Measurements from ENCODE around the gene MORC4. TPM values are rescaled to one million over a fixed set of nuclear protein-coding genes. Genes with fewer than 3 reads are reported as not detected.

Gene MORC4
- total RNA-seq, 1 experiment from 2014 or later, result 31.6 TPM

DNA sequence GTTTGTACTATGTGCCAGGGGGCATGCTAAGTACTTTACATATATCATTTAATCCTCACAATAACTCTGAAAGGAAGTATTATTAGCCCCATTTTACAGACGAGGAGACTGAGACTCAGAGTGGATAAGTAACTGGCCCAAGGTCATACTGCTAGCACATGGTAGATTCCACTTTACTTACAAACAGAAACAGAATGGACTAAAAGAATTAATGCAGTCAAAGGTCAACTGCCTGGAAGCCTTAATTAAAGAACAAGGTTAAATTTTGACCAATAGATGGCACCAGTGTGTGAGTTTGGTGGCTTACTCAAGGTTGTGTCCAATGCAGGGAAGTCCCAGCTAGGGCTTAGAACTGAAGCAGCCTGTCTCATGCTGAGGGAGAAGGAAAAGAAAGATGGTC is 101.5 kb downstream of the MORC4 start:
- H3K36me3 Mint-ChIP-seq (ENCODE audit: insufficient read depth, unreplicated experiment), result peaks cover 4% of the 10 kb centered on the region
- CTCF ChIA-PET, result interaction anchor here (0.7 to 2.7 kb wide), 8 partner anchors 24 to 68 kb away, joined by 3 to 29 read pairs (median 4); no protein-coding TSS in a partner anchor
- no TSS peak for BruUV-seq (replicated peaks)
- TF ChIP-seq, protein P1, sequence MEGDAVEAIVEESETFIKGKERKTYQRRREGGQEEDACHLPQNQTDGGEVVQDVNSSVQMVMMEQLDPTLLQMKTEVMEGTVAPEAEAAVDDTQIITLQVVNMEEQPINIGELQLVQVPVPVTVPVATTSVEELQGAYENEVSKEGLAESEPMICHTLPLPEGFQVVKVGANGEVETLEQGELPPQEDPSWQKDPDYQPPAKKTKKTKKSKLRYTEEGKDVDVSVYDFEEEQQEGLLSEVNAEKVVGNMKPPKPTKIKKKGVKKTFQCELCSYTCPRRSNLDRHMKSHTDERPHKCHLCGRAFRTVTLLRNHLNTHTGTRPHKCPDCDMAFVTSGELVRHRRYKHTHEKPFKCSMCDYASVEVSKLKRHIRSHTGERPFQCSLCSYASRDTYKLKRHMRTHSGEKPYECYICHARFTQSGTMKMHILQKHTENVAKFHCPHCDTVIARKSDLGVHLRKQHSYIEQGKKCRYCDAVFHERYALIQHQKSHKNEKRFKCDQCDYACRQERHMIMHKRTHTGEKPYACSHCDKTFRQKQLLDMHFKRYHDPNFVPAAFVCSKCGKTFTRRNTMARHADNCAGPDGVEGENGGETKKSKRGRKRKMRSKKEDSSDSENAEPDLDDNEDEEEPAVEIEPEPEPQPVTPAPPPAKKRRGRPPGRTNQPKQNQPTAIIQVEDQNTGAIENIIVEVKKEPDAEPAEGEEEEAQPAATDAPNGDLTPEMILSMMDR (IDR thresholded peaks at IDR 0.05; ENCODE audit: unreplicated experiment), result peak; percentile 22
- H3K27me3 Mint-ChIP-seq (ENCODE audit: unreplicated experiment), result no peaks in the 10 kb centered on the region
- no peaks in the 10 kb centered on the region for H3K9me3 Mint-ChIP-seq (ENCODE audit: low read depth, unreplicated experiment)
- peak overlapping the region; percentile 17 for H3K27ac Mint-ChIP-seq (ENCODE audit: unreplicated experiment)
- peak; percentile 25 for DNase-seq
- H3K4me1 Mint-ChIP-seq (ENCODE audit: low read depth, unreplicated experiment), result peaks cover 45% of the 10 kb centered on the region
- no peak overlapping the region for H3K4me3 Mint-ChIP-seq (ENCODE audit: low read depth, unreplicated experiment)
- intact Hi-C loops (cut with micrococcal nuclease; ENCODE audit: unreplicated experiment), result loop anchor here (1.0 to 10.0 kb wide), 2 partner anchors 55 to 546 kb away; partner anchors contain the start of gene FRMPD3

DNA sequence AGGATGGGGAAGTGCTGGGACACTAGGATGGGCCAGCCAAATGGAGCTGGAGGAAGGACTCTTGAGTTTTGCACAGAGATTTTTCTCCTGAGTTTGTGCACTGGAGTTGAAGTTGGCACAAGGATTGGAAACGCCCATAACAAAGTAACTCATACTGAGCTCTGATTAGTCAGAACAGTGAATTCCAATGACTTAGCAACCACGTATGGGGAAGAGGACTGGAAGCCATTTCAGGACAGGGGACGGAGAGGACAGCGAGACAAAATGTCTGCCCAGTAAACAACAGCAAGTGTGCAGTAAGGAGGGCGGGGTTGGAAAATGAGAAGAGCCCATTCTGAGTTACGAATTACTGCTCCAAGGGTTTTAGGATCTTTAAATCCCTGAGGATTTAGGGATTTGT is 102.8 kb downstream of the MORC4 start:
- CTCF ChIA-PET, result interaction anchor here (0.6 to 2.7 kb wide), 4 partner anchors 35 to 923 kb away, joined by 4 to 29 read pairs (median 8); no protein-coding TSS in a partner anchor
- Mint-ChIP-seq H3K27ac (ENCODE audit: unreplicated experiment) (no peak overlapping the region), H3K27me3 (ENCODE audit: unreplicated experiment) (no peaks in the 10 kb centered on the region), H3K36me3 (ENCODE audit: insufficient read depth, unreplicated experiment) (peaks cover 4% of the 10 kb centered on the region), H3K4me3 (ENCODE audit: low read depth, unreplicated experiment) (no peak overlapping the region), H3K4me1 (ENCODE audit: low read depth, unreplicated experiment) (peaks cover 45% of the 10 kb centered on the region), H3K9me3 (ENCODE audit: low read depth, unreplicated experiment) (no peaks in the 10 kb centered on the region)
- intact Hi-C loops (cut with micrococcal nuclease; ENCODE audit: unreplicated experiment), result loop anchor here (10.0 kb wide), 1 partner anchor 548 kb away; the partner anchor contains the start of gene FRMPD3
- TF ChIP-seq, protein P1 (IDR thresholded peaks at IDR 0.05; ENCODE audit: unreplicated experiment), result no peak
- DNase-seq, result no peak
- BruUV-seq (replicated peaks), result no TSS peak

DNA sequence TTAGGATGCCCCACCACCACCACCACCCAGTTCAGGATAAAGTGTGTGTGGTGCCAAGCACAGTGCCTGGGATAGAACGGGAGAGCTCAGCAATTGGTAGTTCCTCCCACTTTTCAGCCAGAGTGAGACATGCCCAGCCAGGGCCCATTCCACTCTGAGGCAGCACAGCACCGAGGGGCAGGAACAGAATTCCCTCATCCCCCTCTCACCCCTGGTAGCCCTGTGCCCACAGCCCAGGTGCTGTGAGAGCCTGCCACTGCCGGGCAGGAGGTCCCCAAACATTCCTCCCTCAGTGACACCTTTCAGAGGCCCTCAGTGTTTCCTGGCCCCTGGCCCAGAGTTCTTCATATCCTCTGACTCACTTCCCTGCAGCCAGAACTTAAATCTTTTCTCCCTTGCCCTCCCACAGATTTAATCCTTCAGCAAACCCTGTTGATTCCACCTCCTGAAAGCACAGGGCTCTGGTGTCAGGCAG is 105.0 kb downstream of the MORC4 start:
- peak; percentile 57 for DNase-seq
- Mint-ChIP-seq H3K4me3 (ENCODE audit: low read depth, unreplicated experiment) (no peak overlapping the region), H3K27ac (ENCODE audit: unreplicated experiment) (peak overlapping the region; percentile 70), H3K36me3 (ENCODE audit: insufficient read depth, unreplicated experiment) (peaks cover 4% of the 10 kb centered on the region), H3K9me3 (ENCODE audit: low read depth, unreplicated experiment) (no peaks in the 10 kb centered on the region), H3K27me3 (ENCODE audit: unreplicated experiment) (no peaks in the 10 kb centered on the region), H3K4me1 (ENCODE audit: low read depth, unreplicated experiment) (peaks cover 52% of the 10 kb centered on the region)
- CTCF ChIA-PET, result interaction anchor here (0.6 to 1.5 kb wide), 7 partner anchors 19 to 647 kb away, joined by 3 to 39 read pairs (median 3); no protein-coding TSS in a partner anchor
- intact Hi-C loops (cut with micrococcal nuclease; ENCODE audit: unreplicated experiment), result loop anchor here (1.0 to 10.0 kb wide), 3 partner anchors 38 to 550 kb away; partner anchors contain the start of gene FRMPD3
- TF ChIP-seq, protein P1 (IDR thresholded peaks at IDR 0.05; ENCODE audit: unreplicated experiment), result no peak
- BruUV-seq (replicated peaks), result no TSS peak

DNA sequence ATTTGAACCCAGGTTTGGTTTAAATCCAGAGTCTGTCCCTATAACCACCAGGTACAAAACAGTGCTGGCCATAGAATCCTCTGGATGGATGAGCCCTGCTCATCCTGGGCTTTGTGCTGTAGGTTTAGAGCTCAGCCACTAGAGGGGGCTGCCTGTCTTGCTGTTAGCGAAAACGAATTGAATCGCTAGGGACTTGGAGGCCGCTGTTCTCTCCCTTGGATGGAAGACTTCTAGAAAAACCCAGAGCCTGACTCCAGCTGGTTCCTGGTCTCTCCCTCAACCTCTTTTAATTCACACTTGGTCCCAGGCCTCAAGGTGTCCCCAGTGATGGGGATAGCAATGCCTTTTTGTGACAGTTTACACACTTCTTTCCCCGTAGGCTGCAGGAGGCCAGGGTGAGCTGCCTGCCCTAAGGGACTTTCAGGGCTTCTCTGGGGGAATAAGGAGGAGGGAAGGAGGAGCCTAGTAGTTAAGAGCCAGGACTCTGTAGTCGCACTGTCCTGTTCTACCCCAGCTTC is 105.6 kb downstream of the MORC4 start:
- Mint-ChIP-seq H3K4me3 (ENCODE audit: low read depth, unreplicated experiment) (no peak overlapping the region), H3K4me1 (ENCODE audit: low read depth, unreplicated experiment) (peaks cover 46% of the 10 kb centered on the region), H3K36me3 (ENCODE audit: insufficient read depth, unreplicated experiment) (peaks cover 4% of the 10 kb centered on the region), H3K27ac (ENCODE audit: unreplicated experiment) (no peak overlapping the region), H3K27me3 (ENCODE audit: unreplicated experiment) (no peaks in the 10 kb centered on the region), H3K9me3 (ENCODE audit: low read depth, unreplicated experiment) (no peaks in the 10 kb centered on the region)
- intact Hi-C loops (cut with micrococcal nuclease; ENCODE audit: unreplicated experiment), result loop anchor here (1.0 to 10.0 kb wide), 3 partner anchors 38 to 550 kb away; partner anchors contain the start of gene FRMPD3
- TF ChIP-seq, protein P1 (IDR thresholded peaks at IDR 0.05; ENCODE audit: unreplicated experiment), result peak; percentile 74
- CTCF ChIA-PET, result interaction anchor here (0.7 to 1.5 kb wide), 6 partner anchors 19 to 647 kb away, joined by 3 to 39 read pairs (median 4); no protein-coding TSS in a partner anchor
- BruUV-seq (replicated peaks), result no TSS peak
- DNase-seq, result peak; percentile 75
